HG02870 (cell line): ENCODE measurements around the gene EPHA10.

Experiments
- ATAC-seq: cut with Tn5 transposase; IDR thresholded peaks from one replicate; pipeline ENCODE4 v1.9.1; 2021; ENCODE audit warnings: mild to moderate bottlenecking, moderate library complexity; ENCODE audit not compliant: unreplicated experiment

EPHA10 gene

DNA sequence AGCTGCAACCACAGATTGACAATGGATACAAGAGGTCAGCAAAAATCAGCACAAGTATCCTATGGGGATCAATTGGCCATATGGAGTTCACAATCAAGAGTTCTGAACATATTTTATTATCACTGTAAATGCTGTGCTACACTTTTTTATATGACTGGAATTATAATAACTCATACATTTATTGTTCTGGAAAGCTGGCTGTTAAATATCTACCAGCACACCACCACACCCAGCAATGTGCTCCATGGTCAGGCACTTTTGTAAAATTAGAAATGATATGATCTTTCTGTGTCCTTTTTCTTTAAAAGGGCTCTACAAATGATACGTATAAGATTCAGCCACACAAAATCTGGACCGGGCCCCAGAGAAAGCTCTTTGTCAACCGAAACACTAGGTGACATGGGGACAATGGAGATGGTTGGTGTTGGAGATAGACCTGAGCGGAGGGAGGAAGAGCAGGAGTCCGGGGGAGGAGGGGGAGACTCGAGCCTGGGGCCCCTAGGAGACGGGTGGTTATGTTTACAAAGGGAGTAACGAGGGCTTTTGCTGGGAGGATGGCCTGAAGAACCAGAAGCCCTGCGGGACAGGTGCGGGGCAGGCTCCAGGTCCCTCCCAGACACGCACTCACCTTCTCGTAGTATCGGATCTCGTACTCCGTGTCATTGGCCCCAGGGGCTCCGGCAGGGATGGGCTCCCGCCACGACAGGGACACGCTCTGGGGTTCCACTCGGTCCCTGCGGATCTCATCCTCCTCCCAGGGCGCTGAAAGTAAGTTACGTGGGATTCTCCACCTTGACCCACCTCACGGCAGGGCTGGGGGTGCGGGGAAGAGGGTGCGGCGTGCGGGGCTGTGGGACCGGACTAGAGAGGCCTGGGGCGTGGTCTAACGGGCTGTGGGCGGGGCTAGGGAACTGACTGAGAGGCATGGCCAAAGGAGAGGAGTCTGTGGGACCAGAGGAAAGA, 30.0 kb downstream of the EPHA10 start:
- no peak for ATAC-seq

DNA sequence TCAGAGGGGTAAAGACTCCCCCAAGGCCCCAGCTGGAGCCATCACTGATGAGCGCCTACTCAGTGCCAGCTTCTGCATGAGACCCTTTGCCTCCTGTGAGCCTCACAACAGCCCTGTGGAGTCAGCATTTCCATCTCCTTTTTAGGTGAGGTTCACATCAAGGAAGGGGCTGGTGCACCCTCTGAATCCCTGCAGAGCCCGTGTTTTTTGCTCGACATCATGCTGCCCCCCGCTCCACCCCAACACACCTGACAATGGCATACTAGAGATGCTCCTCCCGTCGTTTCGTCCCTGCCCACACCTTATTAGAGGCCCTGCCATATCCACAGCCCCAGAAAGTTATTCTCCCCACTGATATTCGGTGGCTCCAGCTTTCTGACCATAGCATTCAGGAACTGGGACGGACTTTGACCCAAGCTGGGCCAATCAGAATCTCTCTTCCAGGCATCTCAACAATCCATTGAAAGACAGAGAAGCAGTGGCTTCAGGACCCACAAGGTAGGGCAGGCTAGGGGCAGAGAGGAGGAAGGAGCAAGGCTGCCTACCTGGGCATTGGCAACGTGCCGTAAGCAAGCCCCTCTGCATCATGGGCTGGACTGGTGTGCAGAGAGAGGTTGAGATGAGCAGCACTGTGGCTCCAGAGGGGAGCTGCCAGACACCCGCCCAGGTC, 32.7 kb downstream of the EPHA10 start:
- ATAC-seq = no peak

DNA sequence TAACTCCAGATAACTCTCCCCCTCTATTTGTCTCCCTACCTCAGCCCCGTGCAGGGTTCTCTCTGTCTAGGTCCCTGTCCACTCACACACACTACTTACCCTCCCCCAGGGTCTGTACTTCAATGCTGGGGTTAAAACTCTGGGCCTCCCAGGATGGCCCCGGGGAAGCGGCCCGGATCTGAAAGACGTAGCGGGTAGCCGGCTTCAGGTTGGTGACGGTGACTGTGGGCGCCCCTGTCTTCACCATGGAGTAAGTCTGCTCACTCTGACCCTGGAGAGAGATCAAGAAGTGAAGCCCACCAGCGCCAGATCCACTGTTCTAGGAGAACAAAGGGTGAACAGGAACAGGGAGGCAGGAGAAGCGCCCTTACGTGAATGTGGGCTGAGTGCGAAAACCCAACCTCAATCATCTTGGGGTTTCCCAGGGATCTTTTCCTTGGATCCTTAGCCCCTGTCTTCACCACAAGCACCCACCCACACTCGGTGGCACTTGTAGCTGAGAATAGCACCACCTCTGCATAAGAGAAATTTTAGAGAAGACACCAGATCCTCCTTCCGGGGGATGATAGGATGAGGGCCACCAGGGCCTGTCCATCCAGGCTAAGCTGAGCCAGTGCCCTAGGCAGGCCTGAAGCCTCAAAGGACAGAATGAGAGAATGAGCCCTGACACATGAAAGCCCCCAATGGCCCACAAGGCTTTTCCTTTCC, 33.5 kb downstream of the EPHA10 start:
- ATAC-seq = no peak

DNA sequence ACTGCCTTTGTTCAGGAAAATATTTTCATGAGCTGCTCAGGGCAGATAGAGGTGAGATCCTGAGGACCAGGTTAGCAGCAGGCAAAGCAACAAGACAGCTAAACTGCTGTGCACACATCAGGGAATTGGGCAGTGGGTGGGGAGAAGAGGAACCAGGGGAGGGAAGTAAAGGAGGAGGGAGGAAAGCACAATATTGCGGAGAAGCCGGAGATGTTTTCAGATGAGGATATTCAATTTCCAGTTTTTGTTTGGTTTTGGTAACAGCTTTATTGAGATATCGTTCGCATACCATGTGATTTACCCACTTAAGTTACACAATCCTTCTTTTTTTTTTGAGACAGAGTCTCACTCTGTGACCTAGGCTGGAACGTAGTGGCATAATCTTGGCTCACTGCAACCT, 34.5 kb downstream of the EPHA10 start:
- no peak for ATAC-seq

DNA sequence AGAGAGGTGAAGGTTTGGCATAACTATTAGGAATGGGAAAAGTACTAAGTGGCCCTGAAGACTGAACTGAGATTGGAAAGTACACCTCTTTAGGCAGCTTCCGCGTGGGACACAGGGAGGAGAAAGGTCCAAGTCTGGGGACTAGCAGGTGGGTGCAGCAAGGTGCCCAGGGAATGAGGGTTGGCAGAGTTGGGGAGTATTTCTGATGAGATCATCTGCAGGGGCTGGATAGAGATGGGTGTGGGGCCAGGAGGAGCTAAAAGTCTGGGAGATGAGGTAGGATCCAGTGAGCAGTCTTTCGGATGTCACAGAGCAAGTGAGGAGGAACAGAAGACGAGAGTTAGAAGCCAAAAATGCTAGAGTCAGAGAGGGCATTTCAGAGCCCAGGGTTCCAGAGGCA, 36.5 kb downstream of the EPHA10 start:
- ATAC-seq = no peak

DNA sequence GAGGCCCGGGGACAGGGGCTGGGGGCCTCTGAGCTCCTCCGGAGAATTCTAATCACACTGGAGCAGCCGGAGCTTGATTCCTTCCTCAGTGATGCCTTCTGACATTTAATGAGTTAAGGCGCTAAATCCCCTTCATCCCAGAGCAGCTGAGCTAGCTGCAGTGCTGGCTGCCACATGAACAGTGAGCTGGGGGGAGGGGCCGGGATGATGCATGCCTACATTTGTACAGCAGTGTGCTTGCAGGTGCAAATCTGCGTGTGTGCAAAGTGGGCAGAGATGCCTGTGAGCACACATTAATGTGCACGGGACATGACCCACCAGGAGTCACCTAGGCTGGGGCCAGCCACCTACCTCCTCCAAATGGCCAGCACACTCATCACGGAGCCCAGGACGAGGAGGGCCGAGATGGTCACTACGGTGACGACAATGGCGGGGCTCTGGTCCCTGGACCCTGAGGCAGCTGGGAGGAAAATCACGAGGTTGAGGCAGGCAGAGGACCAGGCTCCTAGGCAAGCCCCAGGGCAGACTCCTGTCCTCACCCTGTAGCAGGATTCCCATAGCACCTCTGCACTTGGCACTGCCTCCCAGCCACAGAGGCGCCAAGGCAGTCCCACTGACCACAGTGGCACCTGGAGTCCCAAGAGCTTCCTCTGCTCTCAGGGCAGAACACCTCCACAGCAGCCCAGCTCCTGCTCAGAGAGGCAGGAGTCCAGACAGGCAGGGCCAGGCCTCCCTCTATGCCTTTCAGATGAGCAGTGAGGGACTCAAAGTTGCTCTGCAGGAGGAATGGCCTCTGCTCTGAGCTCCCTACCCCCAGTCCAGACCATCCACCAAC, 38.0 kb downstream of the EPHA10 start:
- no peak for ATAC-seq

DNA sequence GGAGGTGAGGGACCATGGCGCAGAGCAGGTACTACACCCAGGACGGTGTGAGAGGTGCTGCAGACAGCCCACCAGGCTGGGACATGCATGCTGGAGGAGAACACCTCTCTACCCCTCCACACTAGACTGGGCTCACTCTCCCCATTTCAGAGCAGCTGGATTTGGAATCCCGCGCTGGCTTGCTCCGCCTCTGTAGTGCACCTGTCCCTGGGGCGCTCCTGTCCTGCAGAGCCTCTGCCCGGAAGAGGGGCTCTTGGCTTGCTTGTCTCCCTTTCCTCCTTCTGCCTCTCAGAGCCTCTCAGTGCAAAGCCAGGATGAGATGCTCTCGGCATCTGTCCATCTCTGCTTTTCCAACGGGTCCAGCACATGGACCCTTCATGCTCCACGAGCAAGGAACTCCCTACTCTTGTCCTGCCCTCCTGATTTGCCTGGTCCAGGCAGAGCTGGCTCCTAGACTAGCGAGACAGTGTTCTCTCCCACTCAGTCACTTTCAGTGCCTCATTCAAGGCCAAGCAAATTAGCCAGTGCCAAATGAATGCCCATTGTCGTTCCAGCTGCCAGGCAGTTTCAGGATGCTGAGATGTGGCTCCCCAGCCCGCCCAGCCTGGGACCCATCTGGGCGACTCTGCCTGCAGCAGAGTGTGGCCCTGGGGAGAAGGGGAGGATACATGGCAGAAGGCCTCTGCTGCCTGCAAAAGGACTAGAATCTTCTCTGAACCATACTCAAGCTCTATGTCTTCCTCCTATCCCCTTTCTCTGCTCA, 38.9 kb downstream of the EPHA10 start:
- no peak for ATAC-seq

DNA sequence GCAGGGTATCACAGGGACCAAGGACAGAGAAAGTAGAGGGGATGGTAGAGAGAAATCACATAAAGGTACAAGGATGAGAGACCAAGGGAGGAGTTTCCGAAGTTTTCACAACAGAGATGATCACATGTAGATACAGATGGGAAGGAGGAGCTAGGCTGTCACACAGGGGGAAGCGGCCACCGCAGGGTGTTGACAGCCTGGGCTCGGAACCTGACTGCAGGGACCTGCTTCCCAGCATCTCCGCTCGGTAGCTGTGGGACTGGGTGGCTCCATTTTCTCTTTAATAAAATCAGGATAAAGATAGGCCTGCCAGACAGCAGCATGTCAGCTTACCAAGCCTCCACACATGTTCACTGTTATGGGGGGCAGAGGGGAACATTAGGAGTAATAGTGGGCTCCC, 40.3 kb downstream of the EPHA10 start:
- no peak for ATAC-seq

DNA sequence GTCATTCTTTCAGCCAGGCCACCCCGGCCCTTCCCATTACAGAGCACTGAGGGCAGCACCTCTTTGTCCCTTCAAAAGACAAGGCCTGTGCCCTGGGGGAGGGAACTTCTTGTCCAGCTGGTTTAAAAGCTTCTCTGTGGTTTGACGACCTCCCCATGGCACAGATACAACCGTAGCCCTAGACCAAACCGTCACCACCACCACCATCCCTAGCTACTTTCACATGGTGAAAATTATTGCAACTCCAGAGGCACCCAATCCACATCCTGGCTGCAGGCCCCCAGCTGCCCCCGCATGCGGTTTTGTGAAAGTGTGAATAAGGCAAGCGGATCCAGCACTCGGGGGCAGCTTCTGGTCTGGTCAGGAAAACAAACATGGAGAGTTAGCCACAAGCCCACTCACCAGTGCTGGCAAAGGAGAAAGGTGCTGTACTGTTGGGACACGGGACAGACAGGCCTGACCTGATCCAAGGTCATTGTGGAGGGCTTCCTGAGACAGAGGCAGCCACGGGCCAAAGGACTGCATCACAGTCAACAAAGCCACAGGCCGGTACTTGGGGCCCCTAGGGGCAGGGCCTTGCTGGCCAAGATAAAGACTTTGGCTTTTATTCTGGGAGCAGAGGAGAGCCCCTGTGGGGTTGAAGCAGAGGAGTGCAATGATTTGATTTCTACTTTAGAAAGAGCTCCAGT, 41.4 kb downstream of the EPHA10 start:
- ATAC-seq = no peak

DNA sequence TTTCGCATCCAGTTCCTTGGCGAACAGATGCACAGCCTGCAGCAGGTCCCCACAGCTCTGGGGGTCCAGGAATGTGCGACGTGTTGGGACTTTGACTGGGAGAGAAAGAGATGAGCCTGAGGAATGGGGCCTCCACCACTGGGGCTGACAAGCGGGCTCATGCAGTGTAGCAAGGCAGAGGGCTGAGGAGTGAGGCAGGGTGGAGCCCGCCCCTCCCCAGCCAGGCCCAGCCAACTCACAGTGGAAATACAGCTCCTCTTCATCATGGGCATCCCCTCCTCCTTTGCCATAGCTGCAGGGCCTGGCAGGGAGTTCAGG, 41.9 kb downstream of the EPHA10 start:
- ATAC-seq = no peak

DNA sequence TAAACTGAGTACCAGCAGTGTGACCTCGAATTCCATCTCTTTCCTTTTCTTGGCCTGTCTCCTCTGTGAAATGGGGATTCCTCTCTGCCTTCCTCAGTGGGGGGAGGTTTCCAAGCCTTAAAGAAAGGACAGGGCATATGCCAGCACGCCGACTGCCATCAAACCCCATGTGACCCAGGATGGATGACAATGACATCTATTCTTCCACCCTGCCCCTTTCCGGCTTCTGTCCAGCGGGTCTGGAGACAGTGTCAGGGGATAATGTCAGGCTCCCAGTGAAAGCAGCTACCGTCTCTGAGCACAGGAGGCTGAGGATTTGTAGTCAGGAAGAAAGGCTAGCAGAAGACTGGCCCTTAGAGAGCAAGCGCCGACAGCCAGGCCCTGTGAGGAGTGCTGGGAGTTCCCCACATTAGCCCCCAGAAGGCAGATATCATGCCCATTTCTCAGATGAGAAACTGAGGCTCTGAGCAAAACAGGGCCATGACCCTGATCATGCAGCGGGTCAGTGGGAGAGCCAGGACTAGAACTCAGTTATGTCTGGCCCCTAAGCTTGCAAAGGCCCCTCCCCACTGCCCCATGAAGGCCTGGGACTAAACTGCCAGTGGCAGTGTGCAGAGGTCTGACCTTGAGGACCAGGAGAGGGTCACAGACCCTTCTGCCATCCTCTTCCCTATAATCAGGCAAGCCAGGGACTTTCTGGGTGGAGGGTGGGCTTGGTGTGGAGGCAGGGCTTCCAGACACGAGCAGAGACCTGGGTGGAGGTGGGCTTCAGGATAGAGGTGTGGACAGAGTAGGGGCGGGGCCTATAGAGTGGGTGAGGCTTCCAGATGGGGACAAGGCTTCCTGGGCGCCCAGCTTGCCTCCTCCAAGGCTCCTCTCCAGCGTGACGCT, 42.5 kb downstream of the EPHA10 start:
- no peak for ATAC-seq

DNA sequence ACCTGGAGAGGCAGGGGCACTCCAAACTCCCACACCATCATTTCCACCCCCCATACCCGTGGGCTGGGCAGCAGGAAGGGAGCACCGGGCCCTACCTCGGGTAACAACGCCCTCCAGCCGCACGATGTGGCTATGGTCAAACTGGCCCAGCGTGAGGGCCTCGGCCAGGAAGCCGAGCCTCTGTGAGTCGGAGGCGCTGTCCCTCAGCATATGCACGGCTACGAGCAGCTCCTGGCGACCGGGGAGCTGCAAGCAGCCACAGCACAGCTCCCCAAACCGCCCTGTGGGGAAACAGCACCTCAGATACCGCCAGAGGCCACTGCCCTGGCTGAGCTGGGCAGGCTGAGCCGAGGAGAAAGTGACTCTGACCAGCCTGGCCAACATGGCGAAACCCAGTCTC, 43.4 kb downstream of the EPHA10 start:
- ATAC-seq = no peak

DNA sequence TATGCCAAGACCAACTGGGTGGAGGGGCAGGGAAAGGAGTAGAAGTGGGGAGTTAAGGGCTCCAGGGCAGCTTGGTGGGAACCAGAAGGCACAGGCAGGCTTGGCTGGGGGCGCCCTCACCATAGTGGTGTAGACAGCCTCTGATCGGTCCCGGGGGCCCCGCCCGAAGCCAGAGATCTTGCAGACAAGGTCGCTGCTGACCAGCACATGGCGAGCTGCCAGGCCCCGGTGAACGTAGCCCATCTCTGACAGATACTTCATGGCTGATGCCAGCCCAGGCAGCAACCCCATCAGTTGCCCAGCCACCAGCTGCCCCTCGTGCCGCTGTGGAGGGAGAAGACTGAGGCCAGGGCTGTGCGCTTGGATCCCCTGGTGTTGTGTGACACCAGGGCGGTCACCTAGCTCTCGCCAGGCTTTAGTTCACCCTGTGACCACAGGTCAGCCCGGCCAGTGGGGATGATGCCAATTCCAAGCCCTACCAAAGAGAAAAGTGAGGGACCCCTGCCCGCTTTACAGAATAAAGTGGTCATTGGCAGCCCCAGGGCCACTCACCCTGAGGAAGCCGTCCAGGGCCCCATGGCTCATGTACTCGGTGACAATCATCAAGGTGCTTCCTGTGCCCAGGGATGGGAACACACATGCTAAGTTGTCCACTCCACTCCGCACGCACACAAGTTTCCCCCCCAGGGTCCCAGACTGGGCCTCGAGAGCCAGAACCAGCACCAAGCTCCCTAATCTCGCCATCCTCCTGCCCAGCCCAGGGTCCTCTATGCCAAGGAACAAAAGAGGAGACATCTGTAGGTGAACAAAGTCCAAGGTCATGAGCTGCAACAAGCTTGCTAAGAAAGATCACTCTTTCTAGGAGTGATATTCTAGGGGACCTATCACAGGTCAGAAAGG, 44.4 kb downstream of the EPHA10 start:
- ATAC-seq = no peak

DNA sequence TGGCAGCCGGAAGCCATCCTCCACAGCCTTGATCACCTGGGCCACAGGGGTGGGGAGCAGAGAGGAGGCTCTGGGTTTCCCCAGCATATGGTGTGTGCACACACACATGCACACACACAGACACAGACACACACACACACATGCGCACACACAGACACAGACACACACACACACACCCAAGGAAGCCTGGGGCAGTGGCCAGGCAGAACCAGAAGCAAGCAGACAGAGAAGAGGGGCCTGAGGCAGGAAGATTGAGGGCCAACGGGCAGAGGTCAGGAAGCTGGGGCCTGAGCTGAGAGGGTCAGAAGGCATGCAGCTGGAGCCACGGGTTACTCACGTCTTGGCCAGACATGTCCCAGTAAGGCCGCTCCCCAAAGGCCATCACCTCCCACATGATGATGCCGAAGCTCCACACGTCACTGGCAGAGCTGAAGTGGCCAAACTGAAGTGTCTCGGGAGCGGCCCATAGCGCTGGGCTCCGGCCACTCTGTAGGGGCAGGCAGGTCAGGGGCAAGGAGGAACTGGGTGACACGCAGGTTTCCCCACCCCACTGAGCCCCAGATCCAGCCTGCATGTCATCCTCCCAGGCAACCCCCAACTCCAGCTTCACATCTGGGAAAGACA, 45.2 kb downstream of the EPHA10 start:
- ATAC-seq = no peak

DNA sequence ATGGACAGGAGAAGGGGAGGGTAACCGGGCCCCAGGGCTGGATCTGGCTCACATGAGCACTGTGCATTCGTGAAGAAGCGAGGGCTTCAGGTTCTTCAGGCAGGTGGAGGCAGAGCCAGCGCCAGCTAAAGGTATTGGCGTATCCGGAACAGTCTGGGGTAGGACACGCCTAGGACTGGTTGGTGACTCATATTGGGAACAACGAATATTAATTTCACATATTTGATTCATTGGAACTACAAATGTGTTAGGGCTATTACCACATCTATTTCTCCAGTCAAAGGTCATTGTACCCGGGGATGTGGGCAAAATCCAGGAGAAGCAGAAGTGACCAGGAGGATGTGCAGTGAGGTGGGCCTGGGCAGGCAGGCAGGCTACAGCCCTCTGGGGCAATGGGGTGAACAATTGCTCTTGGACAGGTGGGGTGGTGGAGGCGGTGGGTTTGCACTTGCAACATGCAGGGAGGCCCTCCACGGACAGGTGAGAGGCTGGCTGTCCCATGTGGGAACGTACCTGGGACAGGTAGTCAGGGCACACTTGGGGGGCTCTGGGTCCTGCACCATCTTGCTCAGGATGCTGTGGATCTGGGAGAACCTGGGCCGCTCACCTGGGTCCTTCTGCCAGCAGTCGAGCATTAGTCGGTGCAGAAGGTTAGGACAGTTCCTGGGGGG, 45.9 kb downstream of the EPHA10 start:
- no peak for ATAC-seq

DNA sequence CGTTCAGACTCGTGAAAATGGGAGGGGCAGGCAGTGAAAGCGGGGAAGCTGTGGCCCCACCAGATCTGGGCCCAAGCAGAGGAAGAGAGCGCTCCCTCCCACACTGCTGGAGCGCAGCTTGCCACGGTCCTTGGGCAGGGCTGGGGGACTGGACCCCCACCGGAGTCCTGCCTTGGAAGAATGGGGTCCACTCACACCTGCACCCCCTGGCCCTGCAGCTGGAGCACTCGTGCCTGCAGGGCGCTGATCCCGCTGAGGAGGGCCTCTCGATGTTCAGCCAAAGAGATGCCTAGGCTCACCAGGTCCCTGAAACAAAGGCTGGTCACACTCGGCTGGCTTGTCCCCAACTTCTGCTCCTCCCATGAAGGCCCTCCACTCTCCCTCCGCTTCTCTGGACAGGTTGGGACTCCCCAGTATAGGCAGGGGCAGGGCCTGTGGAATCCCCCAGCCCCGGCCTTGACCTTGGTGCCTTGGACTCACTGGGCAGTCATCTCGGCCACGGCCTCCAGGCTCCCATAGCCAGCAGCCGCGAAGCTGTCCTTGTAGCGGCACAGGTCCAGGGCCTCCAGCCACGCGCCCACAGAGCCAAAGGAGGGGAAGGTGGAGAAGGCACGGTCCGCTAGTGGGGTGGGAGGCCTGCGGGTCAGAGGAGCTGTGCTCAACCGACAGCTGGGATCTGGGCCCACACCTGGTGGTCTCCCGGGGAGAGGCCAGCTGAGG, 46.6 kb downstream of the EPHA10 start:
- ATAC-seq = no peak
